Measurements from ENCODE around the gene ITPK1. TPM values are rescaled to one million over a fixed set of nuclear protein-coding genes. Genes with fewer than 3 reads are reported as not detected.
"Not testable (repeated sequence)": the region's sequence is repeated elsewhere in the genome, so short reads cannot be mapped to it uniquely, and the experiment has no call there.

ITPK1 gene
- polyA plus RNA-seq, 4 donors = 98.8 to 153 (median 138) TPM

GRCh38 chr14:93062013-93062412, 53.7 kb downstream of the ITPK1 start:
- not testable (repeated sequence) for H3K27ac ChIP-seq (ENCODE audit: low read depth in 1 of 3, low read length in 2 of 3); DNase-seq; H3K27me3 ChIP-seq (ENCODE audit: control insufficient read depth in 3 of 3, insufficient read depth in 3 of 3, low read length in 3 of 3); FAIRE-seq; H3K9me3 ChIP-seq (ENCODE audit: control insufficient read depth in 2 of 2, insufficient read depth in 1 of 2, low read depth in 1 of 2, low read length in 1 of 2); H3K4me3 ChIP-seq (ENCODE audit: low read depth in 1 of 3, low read length in 3 of 3)
- WGBS, 3 donors = 86 to 91% (median 87%) methylated on average over 12 of the region's 12 CpGs
- Histone ChIP-seq H3K4me1 (ENCODE audit: control insufficient read depth in 3 of 3, insufficient read depth in 2 of 3, low read depth in 1 of 3, low read length in 2 of 3) (peaks cover 0 to 40% (median 9%) of the 10 kb centered on the region in 3 donors), H3K36me3 (ENCODE audit: control insufficient read depth in 3 of 3, insufficient read depth in 2 of 3, low read depth in 1 of 3, low read length in 3 of 3) (peaks cover 0 to 65% (median 0%) of the 10 kb centered on the region in 3 donors)

DNA sequence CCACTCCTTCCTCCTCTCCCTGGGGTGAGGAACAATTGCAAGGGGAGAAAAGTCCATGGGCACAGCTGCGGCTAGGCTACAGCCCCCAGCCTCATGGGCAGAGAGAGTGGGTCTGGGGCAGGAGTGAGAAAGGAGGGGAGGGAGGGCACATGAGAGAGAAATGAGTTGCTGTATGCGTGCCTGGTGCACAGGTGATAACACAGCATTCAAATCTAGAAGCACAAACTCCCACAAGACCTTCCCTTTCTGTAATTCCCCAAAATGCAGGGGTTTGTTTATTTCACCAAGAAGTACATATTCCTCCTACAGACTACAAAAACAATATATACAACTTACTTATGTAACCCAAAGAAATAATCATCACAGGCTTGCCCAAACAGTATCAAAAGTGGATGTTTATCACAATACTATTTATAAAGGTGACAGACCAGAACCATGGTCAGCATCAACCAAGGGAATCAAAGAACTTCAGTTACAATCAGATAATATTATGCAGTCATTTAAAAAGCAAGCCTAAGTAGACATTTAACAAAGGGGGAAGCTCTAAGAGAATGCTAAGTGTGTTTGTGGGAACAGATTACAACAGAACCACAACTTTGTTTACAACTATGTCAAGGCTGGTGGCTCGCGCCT, 54.2 kb downstream of the ITPK1 start:
- Histone ChIP-seq H3K27me3 (ENCODE audit: control insufficient read depth in 3 of 3, insufficient read depth in 3 of 3, low read length in 3 of 3) (no peaks in the 10 kb centered on the region), H3K27ac (ENCODE audit: low read depth in 1 of 3, low read length in 2 of 3) (peak overlapping the region in 2 of 3 donors; percentile 2 to 59), H3K36me3 (ENCODE audit: control insufficient read depth in 3 of 3, insufficient read depth in 2 of 3, low read depth in 1 of 3, low read length in 3 of 3) (peaks cover 0 to 64% (median 0%) of the 10 kb centered on the region in 3 donors), H3K4me3 (ENCODE audit: low read depth in 1 of 3, low read length in 3 of 3) (no peak overlapping the region), H3K9me3 (ENCODE audit: control insufficient read depth in 2 of 2, insufficient read depth in 1 of 2, low read depth in 1 of 2, low read length in 1 of 2) (no peaks in the 10 kb centered on the region), H3K4me1 (ENCODE audit: control insufficient read depth in 3 of 3, insufficient read depth in 2 of 3, low read depth in 1 of 3, low read length in 2 of 3) (peaks cover under 1 to 45% (median 8%) of the 10 kb centered on the region in 3 donors)
- WGBS, 3 donors = 69 to 72% (median 71%) methylated on average over 4 of the region's 4 CpGs
- DNase-seq (no peak), FAIRE-seq (no peak)

DNA sequence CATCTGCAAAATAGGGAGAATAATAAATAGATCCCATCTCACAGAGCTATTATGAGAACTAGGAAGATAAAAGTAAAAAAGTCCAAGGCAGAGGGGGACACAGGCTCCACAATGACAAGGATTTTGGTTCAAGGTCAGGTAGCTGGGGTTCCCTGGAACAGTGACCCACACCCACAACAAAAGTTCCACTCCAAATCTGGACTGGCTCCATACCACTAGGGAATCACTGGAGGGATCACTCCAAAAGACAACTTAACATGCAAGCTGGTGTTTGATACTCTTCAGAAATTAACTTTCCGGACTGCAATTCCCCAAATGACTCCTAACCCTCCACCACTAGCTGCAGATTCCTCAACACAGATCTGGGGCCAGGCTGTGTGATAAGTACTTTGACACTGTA, 54.9 kb downstream of the ITPK1 start:
- Histone ChIP-seq H3K4me3 (ENCODE audit: low read depth in 1 of 3, low read length in 3 of 3) (no peak overlapping the region), H3K4me1 (ENCODE audit: control insufficient read depth in 3 of 3, insufficient read depth in 2 of 3, low read depth in 1 of 3, low read length in 2 of 3) (peaks cover 6 to 52% (median 15%) of the 10 kb centered on the region in 3 donors), H3K27ac (ENCODE audit: low read depth in 1 of 3, low read length in 2 of 3) (peak overlapping the region in 1 of 3 donors; percentile 59), H3K9me3 (ENCODE audit: control insufficient read depth in 2 of 2, insufficient read depth in 1 of 2, low read depth in 1 of 2, low read length in 1 of 2) (no peaks in the 10 kb centered on the region), H3K36me3 (ENCODE audit: control insufficient read depth in 3 of 3, insufficient read depth in 2 of 3, low read depth in 1 of 3, low read length in 3 of 3) (peaks cover 0 to 64% (median 0%) of the 10 kb centered on the region in 3 donors), H3K27me3 (ENCODE audit: control insufficient read depth in 3 of 3, insufficient read depth in 3 of 3, low read length in 3 of 3) (no peaks in the 10 kb centered on the region)
- DNase-seq = no peak
- no peak for FAIRE-seq
- 90 to 96% (median 90%) methylated on average over 1 of the region's 1 CpG for WGBS, 3 donors

- DNase-seq = no peak
- Histone ChIP-seq H3K27me3 (ENCODE audit: control insufficient read depth in 3 of 3, insufficient read depth in 3 of 3, low read length in 3 of 3) (no peaks in the 10 kb centered on the region), H3K27ac (ENCODE audit: low read depth in 1 of 3, low read length in 2 of 3) (peak overlapping the region in 2 of 3 donors; percentile 16 to 59), H3K4me3 (ENCODE audit: low read depth in 1 of 3, low read length in 3 of 3) (no peak overlapping the region), H3K4me1 (ENCODE audit: control insufficient read depth in 3 of 3, insufficient read depth in 2 of 3, low read depth in 1 of 3, low read length in 2 of 3) (peaks cover 6 to 58% (median 15%) of the 10 kb centered on the region in 3 donors), H3K9me3 (ENCODE audit: control insufficient read depth in 2 of 2, insufficient read depth in 1 of 2, low read depth in 1 of 2, low read length in 1 of 2) (no peaks in the 10 kb centered on the region), H3K36me3 (ENCODE audit: control insufficient read depth in 3 of 3, insufficient read depth in 2 of 3, low read depth in 1 of 3, low read length in 3 of 3) (peaks cover 0 to 67% (median 0%) of the 10 kb centered on the region in 3 donors)
- WGBS, 3 donors = 64 to 72% (median 64%) methylated on average over 8 to 9 of the region's 9 CpGs
- FAIRE-seq = no peak
These were observed 55.7 kb downstream of the ITPK1 start for GRCh38 chr14:93059917-93060545.

DNA sequence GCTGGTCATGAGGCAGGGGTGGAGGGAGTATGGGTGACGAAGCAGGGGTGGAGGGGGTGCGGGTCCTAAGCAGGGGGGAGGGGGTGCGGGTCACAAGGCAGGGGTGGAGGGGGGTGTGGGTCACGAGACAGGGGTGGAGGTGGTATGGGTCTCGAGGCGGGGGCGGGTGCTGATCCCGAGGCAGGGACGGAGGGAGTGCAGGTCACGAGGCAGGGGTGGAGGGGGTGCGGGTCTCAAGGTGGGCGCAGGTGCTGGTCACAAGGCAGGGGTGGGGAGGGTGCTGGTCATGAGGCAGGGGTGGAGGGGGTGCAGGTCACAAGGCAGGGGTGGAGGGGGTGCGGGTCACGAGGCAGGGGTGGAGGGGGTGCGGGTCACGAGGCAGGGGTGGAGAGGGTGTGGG, 56.5 kb downstream of the ITPK1 start:
- Histone ChIP-seq H3K4me3 (ENCODE audit: low read depth in 1 of 3, low read length in 3 of 3) (no peak overlapping the region), H3K27me3 (ENCODE audit: control insufficient read depth in 3 of 3, insufficient read depth in 3 of 3, low read length in 3 of 3) (no peaks in the 10 kb centered on the region), H3K36me3 (ENCODE audit: control insufficient read depth in 3 of 3, insufficient read depth in 2 of 3, low read depth in 1 of 3, low read length in 3 of 3) (peaks cover 0 to 67% (median 0%) of the 10 kb centered on the region in 3 donors), H3K27ac (ENCODE audit: low read depth in 1 of 3, low read length in 2 of 3) (no peak overlapping the region), H3K9me3 (ENCODE audit: control insufficient read depth in 2 of 2, insufficient read depth in 1 of 2, low read depth in 1 of 2, low read length in 1 of 2) (no peaks in the 10 kb centered on the region), H3K4me1 (ENCODE audit: control insufficient read depth in 3 of 3, insufficient read depth in 2 of 3, low read depth in 1 of 3, low read length in 2 of 3) (peaks cover 12 to 64% (median 16%) of the 10 kb centered on the region in 3 donors)
- DNase-seq (no peak), FAIRE-seq (no peak)
- WGBS, 3 donors = 87 to 94% (median 94%) methylated on average over 10 to 16 of the region's 16 CpGs

GRCh38 chr14:93057586-93058280, 58.0 kb downstream of the ITPK1 start:
- no peaks in the 10 kb centered on the region for H3K9me3 ChIP-seq (ENCODE audit: control insufficient read depth in 2 of 2, insufficient read depth in 1 of 2, low read depth in 1 of 2, low read length in 1 of 2)
- H3K27ac ChIP-seq (ENCODE audit: low read depth in 1 of 3, low read length in 2 of 3) = peak overlapping the region; percentile 59 to 97 (median 95)
- FAIRE-seq = no peak
- DNase-seq = no peak
- H3K36me3 ChIP-seq (ENCODE audit: control insufficient read depth in 3 of 3, insufficient read depth in 2 of 3, low read depth in 1 of 3, low read length in 3 of 3) = peaks cover 0 to 67% (median 0%) of the 10 kb centered on the region in 3 donors
- H3K4me3 ChIP-seq (ENCODE audit: low read depth in 1 of 3, low read length in 3 of 3) = no peak overlapping the region
- peaks cover 18 to 75% (median 19%) of the 10 kb centered on the region in 3 donors for H3K4me1 ChIP-seq (ENCODE audit: control insufficient read depth in 3 of 3, insufficient read depth in 2 of 3, low read depth in 1 of 3, low read length in 2 of 3)
- no peaks in the 10 kb centered on the region for H3K27me3 ChIP-seq (ENCODE audit: control insufficient read depth in 3 of 3, insufficient read depth in 3 of 3, low read length in 3 of 3)
- WGBS, 3 donors = 92 to 94% (median 93%) methylated on average over 14 of the region's 14 CpGs

DNA sequence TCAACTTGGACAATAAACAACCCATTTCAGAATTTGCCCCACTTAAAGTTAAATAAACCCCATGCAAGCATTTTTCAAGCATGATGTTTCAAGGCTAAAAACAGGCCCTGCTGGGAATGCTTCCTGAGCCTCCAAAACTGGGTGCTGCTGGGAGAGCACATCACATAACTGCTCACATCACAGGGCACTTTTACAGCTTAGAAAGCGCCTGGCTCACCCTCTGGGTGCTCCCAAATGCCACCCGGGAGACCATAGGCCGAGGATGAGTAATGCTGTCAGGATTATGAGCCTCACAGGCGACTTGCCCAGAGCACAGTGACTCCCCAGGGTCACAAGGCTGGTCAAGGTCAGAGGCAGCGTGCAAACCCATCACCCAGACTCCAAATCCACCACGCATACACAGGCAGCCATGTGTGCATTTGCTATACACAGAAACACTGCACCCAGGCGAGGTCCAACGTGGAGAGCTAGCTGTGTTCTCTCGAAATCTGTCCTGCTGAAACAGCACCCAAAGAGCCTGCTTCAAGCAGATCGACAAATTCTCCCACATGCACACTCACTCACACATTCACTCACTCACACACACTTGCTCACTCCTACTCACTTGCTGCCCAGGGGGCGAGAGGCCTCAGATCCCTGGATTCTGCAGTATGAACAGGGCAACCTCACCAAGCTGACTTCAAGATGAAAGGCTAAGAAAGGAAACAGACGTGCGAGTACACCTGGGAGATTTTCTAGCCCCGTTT, 58.7 kb downstream of the ITPK1 start:
- DNase-seq (peak in 1 of 2 donors; percentile 77), FAIRE-seq (no peak)
- H3K27ac ChIP-seq (ENCODE audit: low read depth in 1 of 3, low read length in 2 of 3) = peak overlapping the region; percentile 59 to 97 (median 95)
- 53 to 70% (median 65%) methylated on average over 14 of the region's 14 CpGs for WGBS, 3 donors
- H3K4me3 ChIP-seq (ENCODE audit: low read depth in 1 of 3, low read length in 3 of 3) = no peak overlapping the region
- H3K4me1 ChIP-seq (ENCODE audit: control insufficient read depth in 3 of 3, insufficient read depth in 2 of 3, low read depth in 1 of 3, low read length in 2 of 3) = peaks cover 18 to 76% (median 24%) of the 10 kb centered on the region in 3 donors
- no peaks in the 10 kb centered on the region for H3K9me3 ChIP-seq (ENCODE audit: control insufficient read depth in 2 of 2, insufficient read depth in 1 of 2, low read depth in 1 of 2, low read length in 1 of 2)
- no peaks in the 10 kb centered on the region for H3K27me3 ChIP-seq (ENCODE audit: control insufficient read depth in 3 of 3, insufficient read depth in 3 of 3, low read length in 3 of 3)
- H3K36me3 ChIP-seq (ENCODE audit: control insufficient read depth in 3 of 3, insufficient read depth in 2 of 3, low read depth in 1 of 3, low read length in 3 of 3) = peaks cover 0 to 60% (median 0%) of the 10 kb centered on the region in 3 donors

Measured in small intestine (tissue), 7 donors.